HG03571 (cell line): Measurements from ENCODE around the gene RASGEF1C.

Experiments
- ATAC-seq: cut with Tn5 transposase; IDR thresholded peaks from one replicate; pipeline ENCODE4 v1.9.1; 2021; ENCODE audit not compliant: unreplicated experiment

The RASGEF1C gene

DNA sequence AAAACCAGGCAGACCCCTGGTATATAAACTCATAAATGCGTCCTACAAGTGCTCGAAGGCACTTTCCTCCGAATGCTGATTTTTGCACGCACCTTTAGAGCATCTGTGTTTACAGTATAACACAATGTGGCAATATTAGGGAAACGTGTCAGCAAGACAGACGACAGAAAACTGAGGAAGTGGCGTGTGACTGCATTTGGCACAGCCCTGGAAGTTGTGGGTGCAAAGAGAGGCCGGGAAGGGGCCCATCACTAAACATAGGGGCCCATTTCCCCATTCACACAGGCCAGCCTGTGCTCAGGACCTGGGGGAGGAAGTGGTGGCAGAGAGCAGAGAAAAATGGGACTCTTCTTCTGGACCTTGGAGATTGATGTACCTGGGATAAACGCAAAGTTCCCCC, 48.2 kb downstream of the RASGEF1C start:
- ATAC-seq = no peak

GRCh38 chr5:180160215-180160614, 48.8 kb downstream of the RASGEF1C start:
- no peak for ATAC-seq

GRCh38 chr5:180159756-180160155, 49.3 kb downstream of the RASGEF1C start:
- ATAC-seq = no peak

DNA sequence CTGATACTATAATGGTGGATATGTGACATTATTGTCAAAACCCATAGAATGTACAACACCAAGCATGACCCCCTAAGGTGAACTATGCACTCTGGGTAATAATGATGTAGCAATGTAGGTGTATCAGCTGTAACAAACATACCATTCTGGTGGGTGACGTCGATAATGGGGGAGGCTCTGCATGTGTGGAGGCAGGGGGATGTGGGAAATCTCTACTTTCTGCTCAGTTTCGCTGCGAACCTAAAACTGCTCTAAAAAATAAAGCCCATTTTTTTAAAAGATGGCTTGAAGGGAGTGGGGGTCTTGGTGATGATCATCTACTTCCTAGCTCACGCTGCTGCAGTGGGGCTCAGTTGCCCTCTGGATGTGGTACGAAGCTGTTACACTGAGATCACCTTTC, 51.1 kb downstream of the RASGEF1C start:
- no peak for ATAC-seq

- ATAC-seq = no peak
Observed at GRCh38 chr5:180156141-180156540, 52.9 kb downstream of the RASGEF1C start.

DNA sequence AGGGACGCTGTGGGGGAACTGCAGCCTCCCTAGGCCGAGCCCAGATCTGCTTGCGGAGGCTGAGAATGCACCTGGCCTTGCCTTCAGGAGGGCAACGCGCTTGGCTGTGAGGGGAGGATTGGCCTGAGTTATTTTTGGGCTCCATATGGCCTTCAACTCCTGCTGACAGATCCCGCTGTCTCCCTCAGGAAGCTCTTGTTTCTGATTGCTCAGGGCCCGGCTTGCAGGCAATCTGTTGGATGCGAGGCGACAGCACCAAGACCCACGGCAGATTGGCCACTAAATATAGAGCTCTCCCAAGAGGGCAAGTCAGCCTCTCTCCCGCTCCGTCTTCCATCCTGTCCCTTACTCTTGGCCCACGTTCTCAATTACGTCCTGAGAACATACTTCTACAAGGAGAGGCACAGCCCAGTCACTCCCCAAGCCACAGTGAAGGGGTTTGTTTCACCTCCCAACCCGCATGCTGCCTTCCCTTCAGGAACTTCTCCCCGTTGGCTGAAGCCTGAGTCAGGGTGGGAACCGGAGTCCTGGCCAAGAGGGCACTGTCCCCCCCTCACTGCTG, 53.6 kb downstream of the RASGEF1C start:
- ATAC-seq = no peak

DNA sequence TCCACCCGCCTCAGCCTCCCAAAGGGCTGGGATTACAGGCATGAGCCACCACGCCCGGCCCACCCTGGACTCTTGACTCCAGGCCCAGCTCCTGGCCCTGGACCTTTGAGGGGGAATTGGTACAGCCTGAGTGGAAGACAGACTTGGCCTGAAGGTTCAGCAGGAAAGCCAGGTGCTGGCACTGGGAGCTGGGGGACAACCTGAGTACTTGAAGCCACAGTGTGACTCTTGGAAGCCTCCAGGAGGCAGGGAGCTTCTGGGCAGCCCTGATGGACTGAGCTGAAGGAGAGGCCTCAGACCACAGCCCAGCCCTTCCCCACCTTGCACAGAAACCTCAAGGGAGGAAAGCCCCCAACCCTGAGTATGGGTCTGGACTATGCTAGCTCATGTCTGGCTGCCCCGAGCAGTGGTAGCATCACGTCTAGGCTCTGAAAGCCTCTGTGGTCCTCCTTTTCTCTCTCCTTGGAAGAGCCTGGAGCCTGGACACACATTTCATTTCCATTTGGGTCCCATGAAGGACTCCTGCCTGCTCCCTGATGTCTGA, 54.1 kb downstream of the RASGEF1C start:
- ATAC-seq = no peak

DNA sequence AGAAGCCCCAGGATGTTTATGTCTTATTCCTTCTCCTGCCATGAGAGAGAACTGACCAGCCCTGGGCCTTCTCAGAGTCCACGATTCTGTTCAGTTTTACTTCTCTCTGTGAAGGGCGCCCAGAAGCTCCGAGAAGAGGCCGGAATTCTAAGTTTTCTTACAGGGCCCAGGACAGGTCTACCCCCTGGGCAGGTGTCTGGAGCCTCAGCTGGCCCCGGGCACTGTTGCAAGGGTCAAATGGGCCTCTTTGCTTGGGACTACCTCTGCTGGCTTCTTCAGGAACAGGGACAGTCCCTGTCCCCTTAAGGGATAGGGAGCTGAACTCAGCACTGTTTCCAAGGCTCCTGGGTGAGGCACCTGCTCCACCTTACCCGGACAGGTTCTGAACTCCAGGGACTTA, 55.0 kb downstream of the RASGEF1C start:
- no peak for ATAC-seq

- no peak for ATAC-seq
Observed at GRCh38 chr5:180153099-180153498, 55.9 kb downstream of the RASGEF1C start.

- no peak for ATAC-seq
Observed at GRCh38 chr5:180143656-180144364, 65.2 kb downstream of the RASGEF1C start.

- no peak for ATAC-seq
Observed at GRCh38 chr5:180142824-180143610, 66.0 kb downstream of the RASGEF1C start.

DNA sequence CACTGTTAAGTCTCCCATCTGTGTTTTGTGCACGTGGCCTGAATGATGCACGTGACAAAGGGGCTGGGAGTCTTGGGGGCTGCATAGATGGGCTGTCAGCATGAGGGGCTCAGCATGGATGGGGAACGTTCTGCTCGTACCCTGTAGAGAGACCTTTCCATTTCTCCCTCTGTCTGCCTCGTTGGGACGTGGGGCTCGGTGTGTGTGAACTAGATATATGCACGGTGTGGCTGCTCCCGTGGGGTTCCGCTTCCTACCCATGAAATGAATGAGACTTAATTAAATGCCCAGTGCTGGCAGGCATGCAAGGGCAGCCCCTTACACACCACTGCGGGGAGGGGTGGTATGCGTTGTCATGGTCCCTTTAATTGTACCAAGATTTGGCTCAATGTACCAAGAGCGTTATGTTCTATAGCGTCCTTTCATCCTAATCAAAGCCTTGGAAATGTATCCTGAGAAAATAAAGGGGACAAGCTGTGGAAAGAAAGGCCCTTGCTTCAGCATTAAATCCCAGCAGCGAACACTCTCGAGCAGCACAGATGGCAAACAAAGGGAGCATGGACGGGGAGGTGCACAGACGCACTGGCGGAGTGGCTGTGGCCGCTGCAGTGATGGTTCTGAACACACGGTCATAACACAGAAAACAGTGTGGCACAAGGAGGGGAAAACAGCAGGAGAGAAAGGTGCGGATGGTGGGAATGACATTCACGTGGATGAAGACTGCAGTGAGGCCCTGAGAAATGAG, 66.8 kb downstream of the RASGEF1C start:
- no peak for ATAC-seq

GRCh38 chr5:180141068-180141660, 67.8 kb downstream of the RASGEF1C start:
- no peak for ATAC-seq

DNA sequence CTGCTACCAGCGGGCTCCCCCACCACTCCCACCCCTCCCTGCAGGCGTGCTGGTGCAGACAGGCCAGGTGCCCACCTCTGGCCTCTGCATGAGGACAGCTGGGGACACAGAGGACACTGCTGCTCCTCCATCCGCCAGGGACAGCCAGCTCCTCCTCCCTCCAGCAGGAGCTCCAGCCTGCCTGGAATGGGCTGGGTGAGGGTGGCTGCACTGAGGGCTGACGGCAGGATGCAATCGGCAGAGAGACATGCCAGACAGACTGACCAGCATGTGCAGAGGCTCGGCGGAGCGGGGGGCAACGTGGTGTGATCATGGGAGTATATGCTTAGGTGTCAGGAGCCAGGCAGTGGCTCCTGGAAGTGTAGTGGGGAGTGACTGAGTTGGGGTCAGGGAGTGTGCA, 68.4 kb downstream of the RASGEF1C start:
- ATAC-seq = no peak

GRCh38 chr5:180140079-180140554, 68.9 kb downstream of the RASGEF1C start:
- no peak for ATAC-seq

GRCh38 chr5:180139731-180140055, 69.3 kb downstream of the RASGEF1C start:
- ATAC-seq = no peak

DNA sequence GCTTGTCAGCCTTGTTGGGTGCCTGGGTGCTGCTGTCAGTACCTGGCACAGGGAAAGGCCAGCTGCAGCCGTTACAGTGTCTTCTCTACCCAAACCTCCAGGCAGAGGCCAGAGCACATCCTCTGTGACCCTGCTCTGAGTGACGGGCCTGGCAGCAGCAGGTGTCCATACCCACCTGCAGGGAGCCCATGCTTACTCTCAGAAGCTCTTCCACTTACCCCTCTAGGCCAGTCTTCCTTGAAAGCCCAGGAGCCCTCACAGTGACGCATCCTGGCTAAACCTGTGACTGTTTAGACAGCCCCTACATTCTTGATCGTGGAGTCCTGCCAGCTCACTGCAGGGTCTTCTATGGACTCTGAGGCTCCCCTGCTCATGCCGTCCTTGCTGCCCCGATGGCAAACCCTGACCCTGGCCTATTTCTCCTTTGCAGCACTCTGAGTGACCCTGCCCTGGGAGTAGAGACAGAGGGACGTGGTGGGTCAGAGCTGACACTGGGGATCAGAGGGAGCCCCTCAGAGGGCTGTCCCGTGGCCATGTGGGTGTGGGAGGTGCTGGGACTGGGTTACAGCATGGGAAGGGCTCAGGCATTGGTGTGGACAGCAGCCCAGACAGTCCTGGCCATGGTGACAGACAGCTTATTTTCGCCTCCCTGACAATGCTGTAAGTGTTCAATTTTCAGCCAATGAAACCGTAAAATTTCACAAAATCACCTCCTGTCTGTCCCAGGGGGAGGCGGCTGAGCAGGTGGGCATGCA, 69.9 kb downstream of the RASGEF1C start:
- no peak for ATAC-seq

DNA sequence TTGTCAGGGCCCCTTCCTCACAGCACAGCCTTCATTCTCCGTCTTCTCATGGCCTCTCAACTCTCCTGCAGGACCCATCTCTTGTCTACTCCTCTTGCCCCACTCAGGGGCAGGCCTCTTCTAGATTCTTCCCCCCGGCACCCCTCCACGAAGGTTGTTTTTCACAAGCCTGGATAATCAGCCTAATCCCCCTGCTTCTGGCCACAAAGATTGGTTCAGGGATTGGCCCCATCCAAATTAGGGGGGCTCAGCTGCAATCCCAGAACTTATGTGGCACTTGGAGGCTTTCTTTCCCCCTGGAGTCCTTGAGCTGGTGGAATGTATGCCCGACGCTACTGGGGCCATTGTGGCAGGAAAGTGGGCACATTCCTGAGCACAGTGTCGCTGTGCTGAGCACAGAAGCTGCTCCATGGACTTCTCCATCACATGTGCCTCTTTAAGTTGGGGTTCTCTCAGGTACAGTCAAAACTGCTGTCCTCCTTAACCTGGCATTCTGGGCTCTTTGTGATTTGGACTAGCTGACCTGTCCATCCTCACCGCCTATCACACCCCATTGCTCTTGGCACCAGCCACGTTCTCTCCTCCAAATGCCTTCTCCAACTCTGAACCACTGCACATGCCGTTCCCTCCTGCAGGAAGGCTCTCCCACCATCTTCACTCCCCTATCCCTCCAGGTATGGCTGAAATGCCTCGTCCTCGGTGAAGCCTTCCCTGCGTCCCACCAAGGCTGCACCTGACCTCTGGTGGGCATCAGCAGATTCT, 70.6 kb downstream of the RASGEF1C start:
- ATAC-seq = no peak
